HG03558 (cell line): ENCODE results near the gene EXD2.
"Not testable (repeated sequence)": the region's sequence is repeated elsewhere in the genome, so short reads cannot be mapped to it uniquely, and the experiment has no call there.

ENCODE experiments used
- ATAC-seq: cut with Tn5 transposase; IDR thresholded peaks from one replicate; pipeline ENCODE4 v1.9.1; 2021; ENCODE audit warnings: moderate number of reproducible peaks; ENCODE audit not compliant: unreplicated experiment; ENCODE audit errors: extremely low read depth

Gene EXD2

DNA sequence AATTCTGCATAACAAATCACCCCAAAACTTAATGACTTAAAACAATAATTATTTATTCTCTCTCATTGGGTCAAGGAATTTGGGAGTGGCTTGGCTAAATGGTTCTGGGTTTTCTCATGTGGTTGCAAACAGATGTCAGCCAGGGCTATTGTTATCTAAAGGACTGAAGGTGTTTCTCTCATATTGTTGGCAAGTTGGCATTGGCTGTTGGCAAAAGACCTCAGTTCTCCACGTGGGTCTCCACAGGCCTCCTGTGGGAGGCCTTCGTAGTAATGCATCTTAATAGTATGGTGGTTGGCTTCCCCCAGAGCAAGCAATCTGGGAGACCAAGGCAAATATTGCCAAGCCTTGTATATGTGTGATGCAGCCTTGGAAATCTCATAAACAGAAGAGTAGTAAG lies 83.0 kb downstream of the EXD2 start:
- no peak for ATAC-seq

- ATAC-seq = no peak
These were observed 84.0 kb downstream of the EXD2 start for GRCh38 chr14:69275331-69275730.

DNA sequence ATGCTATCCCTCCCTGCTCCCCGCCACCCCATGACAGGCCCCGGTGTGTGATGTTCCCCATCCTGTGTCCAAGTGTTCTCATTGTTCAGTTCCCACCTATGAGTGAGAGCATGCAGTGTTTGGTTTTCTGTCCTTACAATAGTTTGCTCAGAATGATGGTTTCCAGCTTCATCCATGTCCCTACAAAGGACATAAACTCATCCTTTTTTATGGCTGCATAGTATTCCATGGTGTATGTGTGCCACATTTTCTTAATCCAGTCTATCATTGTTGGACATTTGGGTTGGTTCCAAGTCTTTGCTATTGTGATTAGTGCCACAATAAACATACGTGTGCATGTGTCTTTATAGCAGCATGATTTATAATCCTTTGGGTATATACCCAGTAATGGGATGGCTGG lies 86.1 kb downstream of the EXD2 start:
- not testable (repeated sequence) for ATAC-seq

DNA sequence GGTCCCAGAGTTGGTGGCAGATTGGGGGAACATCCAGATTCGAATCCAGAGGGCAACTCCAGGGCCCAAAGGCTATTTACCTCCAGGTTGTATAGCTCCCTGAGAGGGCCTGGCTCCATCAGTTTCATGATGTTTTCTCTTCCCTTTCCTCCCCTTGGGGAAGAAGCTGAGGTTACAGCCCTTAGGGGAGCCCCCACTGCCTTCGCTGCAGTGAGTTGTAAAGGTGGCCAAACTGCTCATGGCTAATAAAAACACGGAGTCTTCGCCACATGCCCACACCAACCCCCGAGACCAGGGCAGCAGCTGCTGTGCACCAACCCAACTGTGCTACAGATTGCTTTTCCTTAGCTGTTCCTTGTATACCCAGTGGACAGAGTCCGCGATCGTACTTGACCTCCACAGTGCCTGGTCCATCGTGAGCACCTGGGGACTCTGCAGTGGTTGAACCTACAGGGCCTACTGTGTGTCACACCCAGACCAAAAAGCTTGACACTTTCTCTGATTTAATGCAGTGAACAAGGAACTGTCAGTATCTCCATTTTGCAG lies 89.5 kb downstream of the EXD2 start:
- no peak for ATAC-seq

GRCh38 chr14:69281450-69282169 lies 90.3 kb downstream of the EXD2 start:
- no peak for ATAC-seq

DNA sequence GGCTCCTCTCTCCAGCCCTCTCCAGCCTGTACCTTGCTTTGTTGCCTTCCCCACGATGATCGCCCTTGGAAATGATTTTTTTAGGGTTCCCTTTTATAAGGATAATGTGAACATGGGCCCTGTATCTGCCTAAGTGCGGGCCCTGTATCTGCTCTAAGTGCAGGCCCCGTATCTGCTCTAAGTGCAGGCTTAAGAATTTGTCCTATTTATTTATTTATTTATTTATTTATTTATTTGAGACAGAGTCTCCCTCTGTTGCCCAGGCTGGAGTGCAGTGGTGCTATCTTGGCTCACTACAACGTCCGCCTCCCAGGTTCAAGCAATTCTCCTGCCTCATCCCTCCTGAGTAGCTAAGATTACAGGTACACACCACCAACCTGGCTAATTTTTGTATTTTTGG lies 91.2 kb downstream of the EXD2 start:
- no peak for ATAC-seq

DNA sequence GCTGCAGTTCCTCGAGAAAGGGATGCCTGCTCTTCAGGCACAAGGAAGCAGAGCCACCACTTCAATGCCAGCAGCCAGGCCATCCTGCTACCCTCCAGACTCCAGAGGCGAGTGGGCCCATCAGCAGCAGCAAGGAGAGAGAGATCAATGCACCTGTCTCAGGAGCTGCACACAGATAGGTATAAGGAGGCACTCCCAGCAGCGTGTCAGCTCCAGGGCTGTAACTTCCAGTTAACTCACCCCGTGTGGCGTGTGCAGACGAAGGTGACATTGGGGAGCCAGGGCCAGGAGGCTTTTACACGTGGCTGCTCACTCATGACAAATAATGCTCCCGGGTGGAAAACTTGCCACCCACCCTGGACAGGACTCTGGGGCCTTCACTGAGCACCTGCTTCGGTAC lies 92.9 kb downstream of the EXD2 start:
- ATAC-seq = no peak

GRCh38 chr14:69285661-69286255 lies 94.5 kb downstream of the EXD2 start:
- no peak for ATAC-seq

DNA sequence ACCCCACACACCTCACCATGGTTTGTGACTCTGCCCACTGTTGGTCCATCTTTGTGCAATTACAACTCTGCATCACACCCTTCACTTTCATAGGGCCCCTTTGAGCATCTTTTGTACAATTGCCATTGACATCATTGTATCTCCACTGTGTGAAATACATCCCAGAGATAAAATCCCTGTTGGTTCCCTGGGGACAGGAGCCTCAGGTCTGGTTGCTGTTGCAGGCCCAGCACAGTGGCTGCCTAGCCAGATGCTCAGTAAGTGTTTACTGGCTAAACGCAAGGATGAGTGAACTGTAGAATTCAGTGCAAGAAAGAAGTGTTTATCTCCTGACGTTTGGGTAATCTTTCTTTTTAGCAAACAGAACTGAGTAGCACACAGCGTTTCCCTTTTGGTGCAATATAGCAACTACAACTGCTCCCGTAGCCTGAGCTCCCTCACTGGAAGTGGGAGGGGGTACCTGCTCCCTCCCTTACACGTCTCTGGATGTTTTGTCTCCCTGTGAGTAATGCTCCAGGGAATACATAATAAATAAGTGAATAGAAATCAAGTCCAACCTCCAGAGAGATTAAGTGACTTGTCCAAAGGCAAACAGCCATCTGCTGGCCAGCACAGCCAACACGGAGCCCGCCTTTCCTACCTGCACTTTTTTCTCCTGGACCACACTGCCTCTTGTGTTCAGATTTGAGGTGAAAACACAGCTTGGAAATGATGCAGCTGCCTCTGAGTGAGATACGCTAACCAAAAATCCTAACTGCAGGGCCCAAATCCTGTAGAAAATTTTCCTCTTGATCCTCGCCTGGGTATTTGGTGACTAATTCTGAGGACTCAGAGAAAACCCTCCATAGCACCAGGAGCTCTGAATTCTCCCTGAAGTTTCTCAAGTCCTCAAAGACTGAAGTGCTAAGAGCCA lies 96.1 kb downstream of the EXD2 start:
- ATAC-seq = no peak

DNA sequence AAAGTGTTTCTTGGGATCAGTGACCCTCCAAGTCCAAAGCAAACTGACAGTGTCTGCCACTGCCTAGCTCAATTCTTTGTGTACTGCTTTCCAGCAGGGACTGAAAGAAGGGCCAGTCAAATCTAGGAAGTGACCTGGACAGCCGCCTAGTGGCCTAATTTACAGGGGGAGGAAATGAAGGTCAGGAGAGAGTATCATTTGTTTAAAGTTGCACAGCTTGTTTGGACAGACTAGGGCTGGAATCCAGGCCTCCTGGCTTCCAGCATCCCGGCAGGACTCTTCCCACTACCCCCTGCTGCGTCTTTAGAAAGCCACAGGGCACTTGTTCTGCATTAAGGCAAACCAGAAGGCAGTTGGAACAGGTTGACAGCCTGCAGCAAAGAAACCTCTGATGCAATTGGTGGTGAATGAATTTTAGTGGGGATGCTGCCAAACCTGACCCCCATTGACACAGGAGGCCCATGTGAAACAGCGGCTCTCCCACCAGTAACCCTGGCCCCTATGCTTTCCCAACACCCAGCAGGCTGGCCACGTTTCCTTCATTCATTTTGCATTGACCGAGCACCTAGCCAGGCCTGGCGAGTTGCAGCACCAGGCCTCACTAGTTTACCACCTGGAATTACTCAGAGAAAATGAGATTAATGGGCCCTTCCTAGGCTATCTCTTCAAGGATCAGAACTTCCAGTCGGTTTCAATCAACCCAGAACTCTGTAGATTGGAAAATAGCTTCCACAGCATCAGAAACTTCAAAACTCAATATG lies 96.9 kb downstream of the EXD2 start:
- ATAC-seq = no peak

DNA sequence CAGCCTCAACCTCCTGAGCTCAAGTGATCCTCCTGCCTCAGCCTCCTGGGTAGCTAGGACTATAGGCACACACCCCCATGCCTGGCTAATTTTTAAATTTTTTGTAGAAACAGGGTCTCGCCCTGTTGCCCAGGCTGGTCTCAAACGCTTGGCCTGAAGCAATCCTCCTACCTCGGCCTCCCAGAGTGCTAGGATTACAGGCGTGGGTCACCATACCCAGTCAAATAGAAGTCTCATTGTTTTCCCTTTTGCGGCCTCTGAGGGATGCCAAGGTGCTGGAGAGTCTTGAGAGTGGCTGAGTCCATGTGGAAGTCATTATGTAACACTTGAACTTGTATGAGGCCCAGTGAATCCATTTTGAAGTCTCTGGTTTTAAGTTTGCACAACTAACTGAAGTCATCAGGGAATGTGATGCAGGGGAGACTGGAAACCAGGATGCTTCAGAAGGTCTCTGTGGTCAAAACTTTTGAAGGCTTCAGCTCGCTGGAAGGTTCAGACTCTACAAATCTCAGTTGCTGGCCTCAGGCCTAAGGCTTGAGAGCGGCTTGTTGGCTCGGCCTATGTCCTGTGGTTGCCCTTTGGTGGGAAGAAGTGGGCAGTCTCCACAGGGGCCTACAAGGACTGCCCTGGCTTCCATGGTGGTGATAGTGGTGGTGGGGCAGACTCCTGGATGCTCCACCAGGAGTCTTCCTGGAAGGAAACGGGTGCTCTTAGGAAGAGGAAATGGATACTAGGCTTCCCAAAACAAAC lies 97.8 kb downstream of the EXD2 start:
- no peak for ATAC-seq

DNA sequence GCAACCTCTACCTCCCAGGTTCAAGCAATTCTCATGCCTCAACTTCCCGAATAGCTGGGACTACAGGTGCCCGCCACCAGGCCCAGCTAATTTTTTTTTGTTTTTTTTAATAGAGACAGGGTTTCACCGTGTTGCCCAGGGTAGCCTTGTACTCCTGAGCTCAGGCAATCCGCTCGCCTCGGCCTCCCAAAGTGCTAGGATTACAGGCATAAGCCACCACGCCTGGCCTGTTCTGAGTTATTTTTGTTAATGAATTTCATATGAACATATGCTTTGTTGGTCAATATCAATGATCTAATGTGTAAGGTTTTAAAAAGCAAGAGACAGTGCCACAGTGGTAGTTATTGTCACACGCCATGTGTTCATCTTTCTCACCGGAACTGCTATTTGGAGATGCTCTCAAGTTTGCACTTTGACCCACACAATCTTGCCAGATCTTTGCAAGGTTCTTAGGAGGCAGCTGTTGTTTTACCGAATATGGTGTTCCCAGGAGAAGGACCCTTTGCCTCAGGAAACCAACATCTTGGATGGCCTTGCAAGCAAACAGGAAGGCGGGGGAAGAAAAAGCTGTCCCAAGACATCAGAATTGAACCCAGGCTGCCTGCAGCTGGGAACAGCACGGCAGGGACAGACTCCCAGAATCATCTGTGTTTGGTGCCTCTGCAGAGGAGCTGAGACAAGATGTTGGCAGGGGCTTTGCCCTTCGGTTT lies 98.7 kb downstream of the EXD2 start:
- ATAC-seq = no peak

DNA sequence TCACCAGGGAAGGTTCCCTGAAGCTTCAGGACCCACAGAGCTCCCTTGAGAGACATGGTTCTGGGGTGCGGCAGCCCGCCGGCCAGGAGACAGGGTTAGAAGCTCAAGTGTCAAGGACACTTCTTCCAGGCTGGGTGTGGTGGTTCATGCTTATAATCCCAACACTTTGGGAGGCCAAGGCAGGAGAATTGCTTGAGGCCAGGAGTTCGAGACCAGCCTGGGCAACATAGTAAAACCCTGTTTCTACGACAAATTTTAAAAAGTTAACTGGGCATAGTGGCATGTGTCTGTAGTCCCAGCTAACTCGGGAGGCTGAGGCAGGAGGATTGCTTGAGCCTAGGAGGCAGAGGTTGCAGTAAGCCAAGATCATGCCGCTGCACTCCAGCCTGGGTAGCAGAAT lies 99.6 kb downstream of the EXD2 start:
- not testable (repeated sequence) for ATAC-seq

DNA sequence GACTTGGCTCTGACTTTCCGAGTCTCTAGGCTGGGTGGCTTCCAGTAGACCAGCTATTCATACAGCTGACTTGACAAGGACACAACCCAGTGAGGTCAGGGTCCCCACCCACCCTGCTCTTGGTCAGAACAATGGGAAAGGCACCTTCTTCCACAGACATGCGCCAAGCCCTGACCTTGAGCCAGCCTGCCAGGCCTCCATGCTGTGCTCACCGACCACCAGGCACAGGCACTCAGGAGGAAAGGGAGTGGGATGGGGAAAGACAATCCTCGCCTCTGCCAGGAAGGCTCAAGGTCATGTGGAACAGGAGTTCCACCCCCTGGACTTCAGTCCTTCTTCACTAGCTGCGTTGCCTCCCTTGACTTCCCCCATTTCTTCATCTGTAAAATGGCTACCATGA lies 100.1 kb downstream of the EXD2 start:
- no peak for ATAC-seq

DNA sequence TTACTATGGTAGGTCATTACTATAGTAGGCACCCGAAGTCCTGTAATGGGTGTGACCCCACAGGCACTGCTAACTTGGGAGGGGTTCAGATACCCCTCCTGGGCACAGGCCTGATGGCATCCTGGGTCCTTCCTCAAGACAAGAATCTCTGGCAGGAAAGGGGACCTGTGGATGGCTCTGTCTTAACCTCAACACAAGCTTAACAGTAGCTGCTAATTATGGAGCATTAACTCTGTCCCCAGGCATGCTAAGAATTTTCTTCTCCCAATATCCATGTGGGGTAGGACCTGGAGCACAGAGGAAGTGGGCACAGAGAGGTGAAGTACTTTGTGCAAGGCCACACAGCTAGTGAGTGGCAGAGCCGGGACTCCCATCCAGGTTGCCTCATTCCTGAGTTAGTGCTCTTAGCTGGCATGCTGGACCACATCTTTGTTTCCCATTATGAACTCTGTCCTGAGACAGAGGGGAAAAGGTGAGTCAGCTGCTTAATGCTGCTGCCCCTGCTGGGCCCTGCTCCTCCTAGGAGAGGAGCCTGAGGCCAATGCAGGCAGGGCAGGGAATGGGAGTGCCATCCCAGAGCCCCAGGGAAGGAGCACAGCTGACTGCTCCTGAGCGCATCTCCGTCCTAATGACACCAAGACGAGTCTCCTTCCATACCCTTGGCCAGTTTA lies 100.7 kb downstream of the EXD2 start:
- no peak for ATAC-seq
